ENCODE results near the gene RFX8. TPM values are rescaled to one million over a fixed set of nuclear protein-coding genes. Genes with fewer than 3 reads are reported as not detected.

The RFX8 gene
- total RNA-seq, 4 donors from 2014 or later: 2.6 to 3.9 TPM; not detected in 2

DNA sequence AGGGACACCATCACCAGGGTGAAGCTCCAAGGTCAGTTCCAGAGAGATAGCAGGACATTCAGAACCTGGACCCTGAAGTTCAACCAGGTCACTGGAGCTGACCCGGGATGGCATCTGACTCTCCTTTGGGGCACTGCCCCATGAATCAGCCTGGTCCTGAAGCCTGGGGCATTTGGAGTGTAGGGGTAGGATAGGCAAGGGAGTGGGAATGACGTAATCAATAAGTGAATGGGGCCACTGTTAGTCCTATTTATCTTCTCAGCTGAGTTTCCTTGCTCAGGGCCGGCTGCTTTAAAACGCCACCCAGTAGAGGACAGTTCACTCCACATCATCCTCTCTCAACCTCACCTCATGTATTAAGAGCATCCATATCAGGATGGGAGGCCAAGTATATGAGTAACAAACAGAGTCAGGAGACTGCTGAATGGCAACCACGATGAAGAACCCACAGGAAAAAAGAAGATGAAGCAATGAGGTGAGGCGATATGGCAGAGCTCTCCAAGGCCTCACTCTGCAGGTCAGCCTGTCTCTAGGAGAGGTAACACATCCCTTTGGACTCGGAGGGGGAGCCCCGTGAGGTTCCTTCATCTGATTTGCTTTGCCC, 1.8 kb upstream of the RFX8 start:
- TF ChIP-seq CTCF (IDR thresholded peaks at IDR 0.05): no peak
- no peak for ATAC-seq (ENCODE audit: low FRiP score)
- no peak for DNase-seq (ENCODE audit: low spot score)

DNA sequence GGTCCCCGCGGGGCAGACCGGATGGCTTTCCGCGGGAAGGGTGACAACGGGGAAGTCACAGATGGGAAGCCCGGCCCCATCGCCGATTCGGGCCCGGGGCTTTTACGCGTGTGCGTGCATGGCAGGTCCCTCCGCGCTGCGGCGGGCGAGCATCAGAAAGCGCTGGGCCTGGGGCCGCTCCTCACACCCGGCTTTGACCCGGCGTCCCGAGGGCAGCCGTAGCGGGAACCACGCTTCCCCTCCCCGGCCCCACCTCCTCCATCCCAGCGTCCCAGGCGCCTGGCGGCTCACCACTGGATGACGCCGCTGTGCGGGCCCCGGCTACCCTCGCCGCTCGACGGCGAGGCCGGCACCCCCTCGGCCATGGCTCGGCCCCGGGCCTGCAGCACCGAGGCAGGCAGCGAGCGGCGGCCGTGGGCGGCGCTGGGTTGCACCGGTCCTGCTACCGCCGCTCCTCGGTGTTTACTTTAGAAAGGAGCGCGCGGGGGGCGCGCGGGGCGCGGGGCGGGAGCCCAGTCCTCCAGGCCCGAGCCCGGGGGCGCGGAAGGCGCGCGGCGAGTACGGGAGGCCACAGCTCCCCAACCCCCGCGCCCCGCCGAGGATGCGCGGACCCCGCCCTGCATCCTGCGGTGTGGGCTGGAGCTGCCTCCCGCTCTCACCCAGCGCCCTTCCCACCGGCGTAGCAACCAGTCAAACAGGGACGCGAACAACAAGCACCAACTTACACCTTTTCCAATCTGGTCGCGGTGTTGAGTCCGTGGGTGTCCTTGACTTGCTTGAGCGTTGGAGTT, 806 bp downstream of the RFX8 start:
- ATAC-seq (ENCODE audit: low FRiP score) (peak; percentile 75), DNase-seq (ENCODE audit: low spot score) (no peak)
- TF ChIP-seq CTCF (IDR thresholded peaks at IDR 0.05): no peak

DNA sequence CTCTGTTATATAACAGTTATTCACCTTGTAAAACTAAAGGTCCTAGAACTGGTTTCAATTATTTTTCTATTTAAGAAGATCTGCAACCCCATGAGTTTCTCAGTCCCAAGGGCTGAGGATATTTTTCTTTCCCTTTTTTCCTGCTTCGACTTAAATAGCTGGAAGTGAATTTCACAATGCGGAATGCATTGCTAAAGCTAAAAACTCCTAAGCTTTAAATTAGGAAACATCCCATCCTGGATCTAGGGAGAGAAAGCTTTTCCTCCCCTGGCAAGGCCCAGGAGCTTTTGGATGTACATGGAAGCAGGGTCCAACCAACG, 1.4 kb downstream of the RFX8 start:
- ATAC-seq (ENCODE audit: low FRiP score) (peak; percentile 2), DNase-seq (ENCODE audit: low spot score) (no peak)
- no peak for TF ChIP-seq CTCF (IDR thresholded peaks at IDR 0.05)

- no peak for ATAC-seq (ENCODE audit: low FRiP score)
- TF ChIP-seq CTCF (IDR thresholded peaks at IDR 0.05): no peak
Measured at GRCh38 chr2:101469863-101470262, 5.0 kb downstream of the RFX8 start.

GRCh38 chr2:101467306-101467705, 7.6 kb downstream of the RFX8 start:
- ATAC-seq (ENCODE audit: low FRiP score): no peak
- TF ChIP-seq CTCF (IDR thresholded peaks at IDR 0.05): no peak
- DNase-seq (ENCODE audit: low spot score): no peak

More at GRCh38 chr2:101469863-101470262, 5.0 kb downstream of the RFX8 start:
- DNase-seq (ENCODE audit: low spot score): no peak

- TF ChIP-seq CTCF (IDR thresholded peaks at IDR 0.05): no peak
- DNase-seq (ENCODE audit: low spot score) (no peak), ATAC-seq (ENCODE audit: low FRiP score) (no peak)
Measured at GRCh38 chr2:101466426-101466825, 8.5 kb downstream of the RFX8 start.

DNA sequence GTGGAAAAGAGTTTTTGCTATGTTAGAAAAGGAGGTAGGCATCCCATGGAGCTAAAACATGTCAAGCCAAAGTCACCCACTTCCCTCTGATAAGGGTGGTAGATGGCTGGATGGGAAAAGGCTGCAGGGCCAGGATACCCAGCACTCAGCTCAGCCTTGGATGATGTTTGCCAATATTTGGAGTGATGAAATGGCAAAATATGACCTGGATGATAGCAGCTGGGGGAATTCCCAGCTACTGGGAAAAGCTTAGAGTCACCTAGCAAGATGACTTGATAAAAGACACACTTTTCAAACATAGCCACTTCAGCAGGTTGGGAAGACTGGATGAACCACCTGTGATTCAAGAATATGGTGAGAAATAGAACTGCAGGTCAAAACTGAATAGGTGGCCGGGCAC, 10.1 kb downstream of the RFX8 start:
- TF ChIP-seq CTCF (IDR thresholded peaks at IDR 0.05): no peak
- ATAC-seq (ENCODE audit: low FRiP score): peak; percentile 16

More for the DNA sequence above, 10.1 kb downstream of the RFX8 start:
- no peak for DNase-seq (ENCODE audit: low spot score)
